Activated CD4-positive, alpha-beta T cell treated with anti-CD3 and anti-CD28 coated beads for 36 hours (primary cell): ENCODE data around the gene EAPP. TPM values are rescaled to one million over a fixed set of nuclear protein-coding genes. Genes with fewer than 3 reads are reported as not detected.
"Not testable (repeated sequence)": the region's sequence is repeated elsewhere in the genome, so short reads cannot be mapped to it uniquely, and the experiment has no call there.

Experiments
- ATAC-seq: fragments of 200-7000 bp; cut with Tn5 transposase; one replicate; pipeline ENCODE4 v1.10.0; 2021; ENCODE audit warnings: mild to moderate bottlenecking, moderate library complexity
- CTCF ChIA-PET: fragments of 350-600 bp; sonication (Branson Sonifier 250); formaldehyde crosslinking; loops from one replicate; lab custom pipeline; 2021; ENCODE audit warnings: antibody characterized with exemption; lab: Charles Lee
- POLR2A ChIA-PET: fragments of 350-600 bp; sonication (Branson Sonifier 250); formaldehyde crosslinking; loops from one replicate; lab custom pipeline; 2021; ENCODE audit warnings: antibody characterized with exemption, inconsistent platforms; lab: Charles Lee
- DNase-seq: peaks from one replicate; pipeline ENCODE4 v3.0.0-alpha.2; 2020
- H3K27ac Mint-ChIP-seq: one replicate; pipeline ENCODE4 v1.8.0; 2021; ENCODE audit warnings: mixed read lengths
- H3K27me3 Mint-ChIP-seq: one replicate; pipeline ENCODE4 v1.8.0; 2021; ENCODE audit warnings: mixed read lengths
- H3K36me3 Mint-ChIP-seq: one replicate; pipeline ENCODE4 v1.8.0; 2021; ENCODE audit warnings: low read depth, mixed read lengths
- H3K4me1 Mint-ChIP-seq: one replicate; pipeline ENCODE4 v1.8.0; 2021; ENCODE audit warnings: mixed read lengths
- H3K4me3 Mint-ChIP-seq: one replicate; pipeline ENCODE4 v1.8.0; 2021; ENCODE audit warnings: mild to moderate bottlenecking, moderate library complexity, mixed read lengths
- H3K9me3 Mint-ChIP-seq: one replicate; pipeline ENCODE4 v1.8.0; 2021; ENCODE audit warnings: low read depth, mixed read lengths
- intact Hi-C, 2 experiments: fragments of 100-400 bp; cut with DNase I in 1 of 2; cut with micrococcal nuclease in 1 of 2; formaldehyde crosslinking; loops; one replicate each; pipeline versions ENCODE4 v1.14.2 to v1.15.1; 2022 to 2024; cut with DNase I, micrococcal nuclease
- total RNA-seq, 2 experiments: library from RNA; stranded (reverse); gene quantifications; one replicate each; pipeline ENCODE4 v1.2.3, GENCODE V29; 2021

Gene EAPP
- total RNA-seq, 2 experiments from 2014 or later: 41.6 to 49.2 TPM

- peaks cover 14% of the 10 kb centered on the region for H3K36me3 Mint-ChIP-seq
- peak overlapping the region; percentile 57 for H3K4me3 Mint-ChIP-seq
- DNase-seq: no peak
- peaks cover 45% of the 10 kb centered on the region for H3K4me1 Mint-ChIP-seq
- ChIA-PET POLR2A (no interaction called here), CTCF (interaction anchor here (0.7 to 1.3 kb wide), 3 partner anchors 36 to 206 kb away, joined by 3 to 5 read pairs (median 3); partner anchors contain the start of gene SPTSSA)
- H3K9me3 Mint-ChIP-seq: no peaks in the 10 kb centered on the region
- H3K27ac Mint-ChIP-seq: no peak overlapping the region
- no peak for ATAC-seq
- no peaks in the 10 kb centered on the region for H3K27me3 Mint-ChIP-seq
- intact Hi-C loops: loop anchor here (5.0 kb wide), 6 partner anchors 75 to 865 kb away; partner anchors contain the start of genes NFKBIA (in 1 of the 2), PPP2R3C (in 1 of the 2), PRORP (in 1 of the 2) and PSMA6 (in 1 of the 2)
Measured at GRCh38 chr14:34537677-34538009, 1.9 kb downstream of the EAPP start.

DNA sequence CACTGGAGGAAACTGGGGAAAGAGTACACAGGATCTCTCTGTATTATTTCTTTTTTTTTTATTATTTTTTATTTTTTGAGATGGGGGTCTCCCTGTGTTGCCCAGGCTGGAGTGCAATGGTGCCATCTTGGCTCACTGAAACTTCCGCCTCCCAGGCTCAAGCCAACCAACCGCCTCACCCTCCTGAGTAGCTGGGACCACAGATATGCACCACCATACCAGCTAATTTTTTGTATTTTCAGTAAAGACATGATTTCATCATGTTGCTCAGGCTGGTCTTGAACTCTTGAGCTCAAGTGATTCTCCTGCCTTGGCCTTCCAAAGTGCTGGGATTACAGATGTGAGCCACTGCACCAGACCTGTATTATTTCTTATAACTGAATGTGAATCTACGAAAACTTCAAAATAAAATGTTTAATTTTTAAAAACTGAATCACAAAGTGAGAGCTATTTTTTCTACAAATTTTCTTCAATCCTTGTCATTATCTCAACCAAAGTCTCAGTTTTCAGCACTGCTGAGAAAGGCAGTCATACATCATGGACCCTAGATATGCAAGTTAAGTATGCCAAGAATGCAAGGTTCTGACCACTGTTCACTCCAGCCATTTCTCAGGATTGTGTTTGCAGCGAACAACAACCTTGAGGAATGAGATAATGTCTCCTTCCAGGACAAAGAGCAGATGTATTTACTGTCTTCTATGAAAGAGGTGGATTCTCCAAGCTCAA lies 2.4 kb downstream of the EAPP start:
- DNase-seq (no peak), ATAC-seq (no peak)
- CTCF ChIA-PET: interaction anchor here (1.0 to 1.3 kb wide), 3 partner anchors 35 to 213 kb away, joined by 3 to 5 read pairs (median 4); no protein-coding TSS in a partner anchor
- Mint-ChIP-seq H3K9me3 (no peaks in the 10 kb centered on the region), H3K4me3 (peak overlapping the region; percentile 57), H3K36me3 (peaks cover 16% of the 10 kb centered on the region), H3K4me1 (peaks cover 45% of the 10 kb centered on the region), H3K27me3 (no peaks in the 10 kb centered on the region), H3K27ac (peak overlapping the region; percentile 72)
- POLR2A ChIA-PET: no interaction called here
- intact Hi-C loops: loop anchor here (5.0 kb wide), 6 partner anchors 75 to 865 kb away; partner anchors contain the start of genes NFKBIA (in 1 of the 2), PPP2R3C (in 1 of the 2), PRORP (in 1 of the 2) and PSMA6 (in 1 of the 2)

DNA sequence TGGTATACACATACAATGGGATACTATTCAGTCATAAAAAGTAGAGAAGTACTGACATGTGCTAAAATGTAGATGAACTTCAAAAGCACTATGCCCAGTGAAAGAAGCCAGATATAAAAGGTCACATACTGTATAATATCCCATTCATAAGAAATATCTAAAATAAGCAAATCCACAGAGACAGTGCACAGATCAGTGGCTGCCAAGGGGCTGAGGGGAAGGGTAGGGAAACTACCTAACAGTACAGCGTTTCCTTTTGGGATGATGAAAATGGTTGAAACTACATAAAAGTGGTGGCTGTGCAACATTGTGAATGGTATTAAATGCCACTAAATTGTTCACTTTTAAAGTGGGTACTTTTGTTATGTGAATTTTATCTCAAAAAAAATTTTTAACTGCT lies 11.9 kb downstream of the EAPP start:
- no peaks in the 10 kb centered on the region for H3K27me3 Mint-ChIP-seq
- H3K4me3 Mint-ChIP-seq: no peak overlapping the region
- no peaks in the 10 kb centered on the region for H3K9me3 Mint-ChIP-seq
- ChIA-PET CTCF (no interaction called here), POLR2A (no interaction called here)
- ATAC-seq: peak; percentile 42
- H3K27ac Mint-ChIP-seq: no peak overlapping the region
- H3K4me1 Mint-ChIP-seq: no peaks in the 10 kb centered on the region
- DNase-seq: no peak
- peaks cover 46% of the 10 kb centered on the region for H3K36me3 Mint-ChIP-seq
- intact Hi-C loops: no loop called here

- H3K9me3 Mint-ChIP-seq, H3K27ac Mint-ChIP-seq, DNase-seq, H3K4me1 Mint-ChIP-seq, ATAC-seq, H3K4me3 Mint-ChIP-seq, POLR2A ChIA-PET, H3K27me3 Mint-ChIP-seq, CTCF ChIA-PET, intact Hi-C loops: not testable (repeated sequence)
- H3K36me3 Mint-ChIP-seq: peaks cover 48% of the 10 kb centered on the region
Measured at GRCh38 chr14:34524216-34524615, 15.3 kb downstream of the EAPP start.

DNA sequence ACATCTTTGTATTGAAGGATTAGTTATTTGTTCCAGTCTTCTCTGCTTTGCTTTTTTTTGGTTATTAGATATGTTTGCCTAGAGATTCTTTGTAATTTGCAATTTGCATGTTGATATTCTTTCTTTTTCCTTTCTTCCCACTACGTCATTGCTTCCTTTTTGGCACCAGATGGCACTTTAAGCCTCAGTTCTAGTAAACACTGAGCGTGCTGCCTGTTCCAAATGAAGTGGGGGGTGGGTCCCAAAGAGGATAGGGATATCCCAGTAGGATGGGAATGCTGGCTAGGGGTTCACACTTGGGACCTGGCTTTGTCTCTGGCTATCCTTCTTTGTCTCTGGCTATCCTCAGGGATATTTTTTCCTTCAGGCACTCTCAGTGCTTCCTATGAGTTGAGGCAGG lies 17.0 kb downstream of the EAPP start:
- Mint-ChIP-seq H3K27ac (peak overlapping the region; percentile 2), H3K4me3 (no peak overlapping the region), H3K36me3 (peaks cover 51% of the 10 kb centered on the region), H3K9me3 (no peaks in the 10 kb centered on the region), H3K4me1 (no peaks in the 10 kb centered on the region), H3K27me3 (no peaks in the 10 kb centered on the region)
- ATAC-seq: no peak
- POLR2A ChIA-PET: no interaction called here
- intact Hi-C loops: no loop called here
- no peak for DNase-seq
- CTCF ChIA-PET: no interaction called here

DNA sequence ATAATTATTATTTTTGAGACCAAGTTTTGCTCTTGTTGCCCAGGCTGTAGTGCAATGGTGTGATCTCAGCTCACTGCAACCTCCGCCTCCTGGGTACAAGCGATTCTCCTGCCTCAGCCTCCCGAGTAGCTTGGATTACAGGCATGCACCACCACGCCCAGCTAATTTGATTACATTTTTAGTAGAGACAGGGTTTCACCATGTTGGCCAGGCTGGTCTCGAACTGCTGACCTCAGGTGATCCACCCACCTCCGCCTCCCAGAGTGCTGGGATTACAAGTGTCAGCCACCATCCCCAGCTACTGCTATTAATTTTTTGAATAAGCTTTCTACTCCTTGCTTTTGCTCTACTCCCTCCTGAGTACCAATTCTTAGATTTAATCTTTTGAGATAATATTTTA lies 18.4 kb downstream of the EAPP start:
- POLR2A ChIA-PET, CTCF ChIA-PET, DNase-seq, intact Hi-C loops, H3K9me3 Mint-ChIP-seq, H3K27me3 Mint-ChIP-seq, H3K4me1 Mint-ChIP-seq, ATAC-seq, H3K4me3 Mint-ChIP-seq, H3K27ac Mint-ChIP-seq: not testable (repeated sequence)
- peaks cover 47% of the 10 kb centered on the region for H3K36me3 Mint-ChIP-seq

GRCh38 chr14:34520304-34520970 lies 19.1 kb downstream of the EAPP start:
- H3K27ac Mint-ChIP-seq, DNase-seq, H3K27me3 Mint-ChIP-seq, H3K9me3 Mint-ChIP-seq, ATAC-seq, POLR2A ChIA-PET, CTCF ChIA-PET, H3K4me1 Mint-ChIP-seq, H3K4me3 Mint-ChIP-seq, intact Hi-C loops: not testable (repeated sequence)
- peaks cover 45% of the 10 kb centered on the region for H3K36me3 Mint-ChIP-seq

GRCh38 chr14:34507884-34508283 lies 31.6 kb downstream of the EAPP start:
- no peak for ATAC-seq
- CTCF ChIA-PET: no interaction called here
- Mint-ChIP-seq H3K4me1 (no peaks in the 10 kb centered on the region), H3K4me3 (no peak overlapping the region), H3K9me3 (no peaks in the 10 kb centered on the region), H3K27ac (no peak overlapping the region), H3K27me3 (no peaks in the 10 kb centered on the region), H3K36me3 (no peaks in the 10 kb centered on the region)
- POLR2A ChIA-PET: no interaction called here
- intact Hi-C loops: no loop called here
- DNase-seq: no peak

DNA sequence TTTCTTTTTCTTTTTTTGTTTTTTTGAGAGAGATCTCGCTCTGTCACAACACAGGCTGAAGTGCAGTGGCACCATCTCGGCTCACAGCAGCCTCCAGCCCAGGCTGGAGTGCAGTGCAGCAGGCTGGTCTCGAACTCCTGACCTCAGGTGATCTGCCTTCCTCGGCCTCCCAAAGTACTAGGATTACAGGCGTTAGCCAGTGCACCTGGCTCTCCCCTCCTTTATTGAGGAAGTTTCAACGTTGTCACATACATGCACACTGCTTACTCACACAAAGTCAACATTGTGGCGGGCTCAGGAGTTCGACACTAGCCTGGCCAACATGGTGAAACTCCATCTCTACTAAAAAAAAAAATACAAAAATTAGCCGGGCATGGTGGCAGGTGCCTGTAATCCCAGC lies 32.0 kb downstream of the EAPP start:
- H3K4me3 Mint-ChIP-seq: no peak overlapping the region
- DNase-seq (no peak), ATAC-seq (no peak)
- intact Hi-C loops: no loop called here
- no peaks in the 10 kb centered on the region for H3K27me3 Mint-ChIP-seq
- H3K36me3 Mint-ChIP-seq: no peaks in the 10 kb centered on the region
- CTCF ChIA-PET: no interaction called here
- H3K4me1 Mint-ChIP-seq: no peaks in the 10 kb centered on the region
- no peaks in the 10 kb centered on the region for H3K9me3 Mint-ChIP-seq
- POLR2A ChIA-PET: no interaction called here
- no peak overlapping the region for H3K27ac Mint-ChIP-seq

- CTCF ChIA-PET, H3K4me3 Mint-ChIP-seq, H3K27me3 Mint-ChIP-seq, intact Hi-C loops, POLR2A ChIA-PET, H3K27ac Mint-ChIP-seq, H3K4me1 Mint-ChIP-seq, ATAC-seq, H3K9me3 Mint-ChIP-seq, H3K36me3 Mint-ChIP-seq, DNase-seq: not testable (repeated sequence)
Measured at GRCh38 chr14:34505124-34505491, 34.4 kb downstream of the EAPP start.

GRCh38 chr14:34504027-34504426 lies 35.5 kb downstream of the EAPP start:
- H3K4me3 Mint-ChIP-seq, POLR2A ChIA-PET, H3K36me3 Mint-ChIP-seq, DNase-seq, H3K27me3 Mint-ChIP-seq, intact Hi-C loops, H3K4me1 Mint-ChIP-seq, H3K27ac Mint-ChIP-seq, ATAC-seq, H3K9me3 Mint-ChIP-seq, CTCF ChIA-PET: not testable (repeated sequence)
